SJSA1 (cell line): Measurements from ENCODE around the gene POC5. TPM values are rescaled to one million over a fixed set of nuclear protein-coding genes. Genes with fewer than 3 reads are reported as not detected.
"Not testable (repeated sequence)": the region's sequence is repeated elsewhere in the genome, so short reads cannot be mapped to it uniquely, and the experiment has no call there.

ENCODE experiments used
- DNase-seq, 2 experiments: peaks; one replicate each; pipeline ENCODE4 v3.0.0-alpha.2; 2015 to 2020; ENCODE audit warnings: low spot score in 2 of 2, low read depth in 1 of 2
- H3K27ac ChIP-seq: fragments of 250-450 bp; sonication (Bioruptor Pico); 2 replicates; pipeline ENCODE4 v1.5.1; 2020; ENCODE audit warnings: mild to moderate bottlenecking, moderate library complexity
- H3K27me3 ChIP-seq: fragments of 250-450 bp; sonication (Bioruptor Pico); replicated peaks from 2 replicates; pipeline ENCODE4 v1.5.1; 2020; ENCODE audit warnings: mild to moderate bottlenecking, moderate library complexity
- H3K36me3 ChIP-seq: fragments of 250-450 bp; sonication (Bioruptor Pico); 2 replicates; pipeline ENCODE4 v1.5.1; 2020; ENCODE audit warnings: mild to moderate bottlenecking
- H3K4me1 ChIP-seq: fragments of 250-450 bp; sonication (Bioruptor Pico); replicated peaks from 2 replicates; pipeline ENCODE4 v1.6.1; 2021; ENCODE audit warnings: mild to moderate bottlenecking
- H3K4me3 ChIP-seq: fragments of 250-450 bp; sonication (Bioruptor Pico); 2 replicates; pipeline ENCODE4 v1.5.1; 2020; ENCODE audit warnings: mild to moderate bottlenecking
- H3K9me3 ChIP-seq: fragments of 250-450 bp; sonication (Bioruptor Pico); replicated peaks from 2 replicates; pipeline ENCODE4 v1.5.1; 2020; ENCODE audit warnings: mild to moderate bottlenecking
- total RNA-seq: library from RNA; depleted of rRNA; stranded (reverse); fragments of >200 nt; shearing (Covaris generic); gene quantifications from 2 replicates; pipeline ENCODE4 v1.2.3, GENCODE V29; 2014; rRNA removed

POC5 gene, protein sequence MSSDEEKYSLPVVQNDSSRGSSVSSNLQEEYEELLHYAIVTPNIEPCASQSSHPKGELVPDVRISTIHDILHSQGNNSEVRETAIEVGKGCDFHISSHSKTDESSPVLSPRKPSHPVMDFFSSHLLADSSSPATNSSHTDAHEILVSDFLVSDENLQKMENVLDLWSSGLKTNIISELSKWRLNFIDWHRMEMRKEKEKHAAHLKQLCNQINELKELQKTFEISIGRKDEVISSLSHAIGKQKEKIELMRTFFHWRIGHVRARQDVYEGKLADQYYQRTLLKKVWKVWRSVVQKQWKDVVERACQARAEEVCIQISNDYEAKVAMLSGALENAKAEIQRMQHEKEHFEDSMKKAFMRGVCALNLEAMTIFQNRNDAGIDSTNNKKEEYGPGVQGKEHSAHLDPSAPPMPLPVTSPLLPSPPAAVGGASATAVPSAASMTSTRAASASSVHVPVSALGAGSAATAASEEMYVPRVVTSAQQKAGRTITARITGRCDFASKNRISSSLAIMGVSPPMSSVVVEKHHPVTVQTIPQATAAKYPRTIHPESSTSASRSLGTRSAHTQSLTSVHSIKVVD
- 27.9 and 29.6 TPM in 2 replicates for total RNA-seq

DNA sequence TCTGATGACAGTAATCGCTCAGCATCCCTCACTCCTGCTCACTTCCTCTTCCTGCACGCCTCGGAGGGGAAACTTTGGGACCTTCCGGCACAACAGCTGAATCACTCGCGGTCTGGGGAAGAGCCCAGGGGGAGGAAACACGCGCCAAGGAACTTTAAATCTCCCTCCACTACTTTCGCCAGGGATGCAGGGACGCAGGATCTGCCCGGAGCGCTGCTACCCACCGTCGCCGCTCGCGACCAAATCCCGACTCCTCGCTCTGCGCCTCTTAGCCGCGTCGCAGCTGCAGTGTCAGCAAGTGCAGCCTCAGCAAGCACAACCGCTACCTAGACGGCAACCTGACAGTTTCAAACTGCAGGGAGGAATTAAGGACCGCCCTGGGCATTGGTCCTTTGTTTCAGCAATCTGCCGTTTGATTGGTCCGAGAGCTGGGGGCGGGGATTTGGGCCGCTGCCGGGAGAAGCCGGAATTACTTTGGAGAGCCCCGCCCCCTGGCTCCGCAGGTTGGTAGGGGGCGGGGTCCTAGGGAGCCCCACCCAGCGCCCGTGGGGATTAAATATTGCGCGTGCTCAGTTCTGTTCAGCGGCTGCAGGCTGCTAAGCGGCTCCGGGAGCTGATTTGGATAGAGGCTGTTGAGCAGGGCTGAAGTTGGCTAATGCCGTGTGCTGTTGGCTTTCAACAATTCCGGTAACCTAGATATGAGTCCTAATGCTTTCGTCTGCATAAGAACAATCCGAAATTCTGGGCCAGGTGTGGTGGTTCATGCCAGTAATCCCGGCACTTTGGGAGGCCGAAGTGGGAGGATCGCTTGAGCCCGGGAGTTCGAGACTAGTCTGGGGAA is at the start of gene POC5:
Gene POC5, minus strand, starts transcription at position 356 of the 841 bp plus-strand sequence. CDS start 4,500 bp downstream, outside the sequence.
- peak within 1 kb of the TSS; percentile 74 for H3K27ac ChIP-seq
- H3K9me3 ChIP-seq, result no peaks in the 10 kb centered on the region
- H3K27me3 ChIP-seq, result no peaks in the 10 kb centered on the region
- peak within 1 kb of the TSS; percentile 69 for H3K4me3 ChIP-seq
- H3K36me3 ChIP-seq, result peaks cover 8% of the 10 kb centered on the region
- H3K4me1 ChIP-seq, result peaks cover 5% of the 10 kb centered on the region; the same call in 1 of the 2 replicates
- peak; percentile 97 to 99 for DNase-seq

DNA sequence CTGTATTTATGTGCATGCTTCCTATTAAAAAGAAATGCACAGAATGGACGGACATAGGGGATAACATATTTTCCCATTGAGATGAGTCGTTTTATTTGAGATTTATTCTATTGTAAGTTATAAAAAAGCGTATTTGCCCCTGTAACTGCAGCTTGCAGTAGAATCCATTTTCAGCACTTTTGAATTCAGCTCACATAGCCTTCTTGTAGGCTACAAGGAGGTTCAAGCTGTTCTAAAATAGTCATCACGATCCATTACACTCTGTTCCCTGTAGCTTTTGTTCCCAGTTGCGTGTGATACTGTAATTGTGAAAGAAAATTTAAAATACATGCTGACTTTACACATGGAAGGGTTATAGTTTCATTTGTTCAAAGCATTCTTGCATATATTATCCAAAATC is 40.9 kb upstream of the POC5 start:
- H3K27me3 ChIP-seq, result peaks cover 12% of the 10 kb centered on the region; the same call in 1 of the 2 replicates
- H3K36me3 ChIP-seq, result no peaks in the 10 kb centered on the region
- H3K27ac ChIP-seq, result no peak overlapping the region
- no peaks in the 10 kb centered on the region for H3K9me3 ChIP-seq
- no peak overlapping the region for H3K4me3 ChIP-seq
- H3K4me1 ChIP-seq, result no peaks in the 10 kb centered on the region
- no peak for DNase-seq

DNA sequence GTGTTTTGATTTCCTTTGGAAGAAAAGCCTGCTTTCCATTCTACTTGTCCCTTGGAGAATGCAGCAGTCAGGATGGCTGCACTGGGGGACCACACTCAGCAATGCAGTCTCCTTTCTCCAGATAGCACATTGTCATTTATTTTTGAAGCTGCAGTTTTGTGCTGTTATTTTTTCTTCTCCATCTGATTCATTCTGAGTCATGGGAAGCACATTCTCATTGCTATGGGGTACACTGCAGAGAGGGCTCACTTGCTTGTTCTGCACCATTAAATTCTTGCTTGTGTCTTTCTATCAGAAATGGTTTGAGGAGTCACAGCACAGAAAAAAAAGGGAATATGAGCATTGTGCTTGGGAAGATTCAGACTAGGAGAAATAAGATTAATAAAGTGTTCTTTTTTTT is 39.7 kb upstream of the POC5 start:
- H3K9me3 ChIP-seq, result no peaks in the 10 kb centered on the region
- peaks cover 21% of the 10 kb centered on the region; the same call in 1 of the 2 replicates for H3K27me3 ChIP-seq
- DNase-seq, result peak in 1 of 2 experiments; percentile 5
- H3K4me3 ChIP-seq, result no peak overlapping the region
- H3K27ac ChIP-seq, result no peak overlapping the region
- no peaks in the 10 kb centered on the region for H3K4me1 ChIP-seq
- H3K36me3 ChIP-seq, result no peaks in the 10 kb centered on the region

DNA sequence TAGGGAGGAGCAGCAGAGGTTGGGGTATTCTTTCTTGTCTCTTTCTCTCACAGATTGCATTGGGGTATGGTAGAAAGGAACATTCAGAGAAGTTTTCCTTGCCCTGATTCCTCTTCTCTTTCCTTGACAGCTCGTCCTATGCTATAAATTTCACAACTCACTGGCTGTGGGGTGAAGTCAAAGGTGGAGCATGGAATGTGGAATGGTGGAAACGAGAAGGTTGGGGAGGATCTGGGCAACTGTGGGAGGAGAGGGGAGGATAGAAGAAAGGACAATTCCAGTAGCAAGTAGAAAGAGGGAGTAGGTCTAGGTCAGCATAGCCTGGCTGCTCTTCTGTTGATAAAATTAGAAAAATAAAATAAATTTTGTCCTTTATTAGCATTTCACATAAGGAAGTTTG is 39.0 kb upstream of the POC5 start:
- H3K36me3 ChIP-seq, result no peaks in the 10 kb centered on the region
- H3K27me3 ChIP-seq, result peaks cover 22% of the 10 kb centered on the region; the same call in 1 of the 2 replicates
- no peak overlapping the region for H3K27ac ChIP-seq
- no peak overlapping the region for H3K4me3 ChIP-seq
- no peaks in the 10 kb centered on the region for H3K4me1 ChIP-seq
- DNase-seq, result no peak
- H3K9me3 ChIP-seq, result no peaks in the 10 kb centered on the region

DNA sequence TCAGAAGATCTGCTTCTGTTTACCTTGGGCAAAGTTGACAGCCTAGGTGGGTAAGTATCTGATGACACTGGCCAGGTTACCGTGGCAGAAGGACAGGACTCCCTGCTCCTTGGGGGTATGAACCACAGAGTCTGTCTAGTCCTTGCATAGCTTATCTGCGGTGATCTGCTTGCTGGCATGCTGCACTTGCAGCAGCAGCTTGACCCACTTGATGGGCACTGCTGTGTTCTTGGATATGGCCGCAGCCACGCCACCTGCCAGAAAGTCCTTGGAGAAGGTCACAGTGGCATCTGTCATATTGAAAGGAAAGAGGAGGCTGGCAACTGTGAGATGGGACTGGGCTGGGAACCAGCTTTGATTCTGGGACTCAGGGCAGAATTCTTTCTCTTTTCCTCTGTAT is 35.9 kb upstream of the POC5 start:
- peaks cover 28% of the 10 kb centered on the region for H3K27me3 ChIP-seq
- no peaks in the 10 kb centered on the region for H3K36me3 ChIP-seq
- no peak overlapping the region for H3K27ac ChIP-seq

DNA sequence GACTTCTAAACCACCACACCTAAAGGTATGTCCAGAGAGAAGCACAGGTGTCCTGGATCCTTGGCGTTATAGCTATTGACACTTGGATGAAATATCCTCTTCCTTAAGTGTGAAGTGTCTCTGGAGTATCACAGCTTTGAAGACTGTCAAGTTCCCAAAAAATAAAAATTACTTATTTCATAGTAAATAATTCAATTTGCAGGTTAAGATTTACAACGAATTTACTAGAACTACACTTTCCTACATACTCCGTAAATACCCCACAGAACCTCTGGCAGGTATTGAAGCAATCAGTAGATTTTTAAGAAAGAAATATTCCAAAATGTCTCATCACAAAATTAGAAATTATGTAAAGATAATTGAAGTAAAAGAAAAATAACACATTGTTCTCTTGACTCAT is 27.1 kb upstream of the POC5 start:
- no peaks in the 10 kb centered on the region for H3K9me3 ChIP-seq
- no peak overlapping the region for H3K4me3 ChIP-seq
- H3K36me3 ChIP-seq, result no peaks in the 10 kb centered on the region
- no peaks in the 10 kb centered on the region for H3K4me1 ChIP-seq
- H3K27me3 ChIP-seq, result peaks cover 26% of the 10 kb centered on the region
- no peak for DNase-seq
- H3K27ac ChIP-seq, result no peak overlapping the region

More for the DNA sequence above, 35.9 kb upstream of the POC5 start:
- H3K4me3 ChIP-seq, result no peak overlapping the region
- no peak for DNase-seq
- no peaks in the 10 kb centered on the region for H3K4me1 ChIP-seq
- H3K9me3 ChIP-seq, result no peaks in the 10 kb centered on the region

DNA sequence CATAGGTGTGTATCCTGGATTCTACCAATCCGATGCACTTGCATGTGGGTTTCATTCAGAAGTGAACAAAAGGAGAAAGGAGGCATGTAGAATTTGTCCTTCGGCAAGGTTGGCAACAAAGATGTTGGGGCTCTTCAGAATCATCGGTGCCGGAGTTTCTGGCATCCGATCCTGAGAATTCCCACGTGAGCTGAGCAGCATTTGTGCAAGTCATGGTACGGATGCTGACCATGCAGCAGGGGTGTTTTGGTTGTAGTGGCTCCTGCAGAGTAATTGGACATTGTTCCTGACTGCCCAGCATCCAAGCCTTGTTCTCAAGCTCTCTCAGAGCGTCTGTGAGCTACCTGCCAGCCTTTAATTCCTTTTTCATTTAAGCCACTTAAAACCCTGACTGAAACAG is 19.0 kb upstream of the POC5 start:
- H3K4me3 ChIP-seq, result no peak overlapping the region
- H3K27ac ChIP-seq, result no peak overlapping the region
- H3K27me3 ChIP-seq, result peaks cover 16% of the 10 kb centered on the region
- H3K9me3 ChIP-seq, result peaks cover 2% of the 10 kb centered on the region; the same call in 1 of the 2 replicates
- no peak for DNase-seq
- H3K36me3 ChIP-seq, result no peaks in the 10 kb centered on the region
- H3K4me1 ChIP-seq, result no peaks in the 10 kb centered on the region

DNA sequence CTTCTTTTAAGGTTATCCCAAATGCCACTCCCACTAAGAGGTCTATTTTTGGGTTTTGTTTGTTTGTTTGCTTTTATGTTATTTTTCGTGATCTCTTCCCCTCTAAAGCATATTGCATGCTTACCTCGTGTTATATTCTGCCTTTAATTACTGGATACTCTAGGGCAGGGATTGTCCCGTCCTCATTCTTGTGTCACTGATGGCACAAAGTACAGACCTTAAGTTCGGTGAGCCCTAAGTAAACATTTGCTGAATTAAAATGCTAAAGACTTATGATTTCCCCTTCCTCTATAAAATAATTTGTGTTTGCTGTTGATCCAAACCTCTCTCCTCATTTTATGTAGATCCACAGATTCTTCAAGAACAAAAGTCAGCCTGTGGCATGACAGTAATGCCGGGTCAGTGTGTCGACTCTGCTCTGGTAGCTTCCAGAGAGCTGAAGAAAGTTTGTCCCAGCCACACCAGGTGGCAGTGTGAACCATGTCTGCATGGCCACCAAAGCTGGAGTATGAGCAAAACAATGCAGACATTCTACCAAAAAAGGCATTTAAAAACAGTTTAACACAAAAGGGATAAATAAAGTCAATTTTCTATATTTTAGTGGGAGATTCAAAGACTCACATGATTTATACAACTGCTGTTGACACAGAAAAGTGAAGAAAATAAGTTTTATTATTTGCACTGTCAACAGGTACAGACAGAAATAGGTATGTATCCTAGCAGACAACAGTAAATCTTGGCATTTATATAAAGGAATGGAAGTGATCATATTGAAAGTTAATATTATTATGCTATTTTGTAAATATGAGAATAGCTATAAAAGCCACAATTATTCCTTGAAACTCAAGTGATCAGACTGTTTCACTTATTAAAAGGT is 17.9 kb upstream of the POC5 start:
- H3K27ac ChIP-seq, result no peak overlapping the region
- no peak overlapping the region for H3K4me3 ChIP-seq
- no peak for DNase-seq
- peaks cover 16% of the 10 kb centered on the region for H3K27me3 ChIP-seq
- H3K36me3 ChIP-seq, result no peaks in the 10 kb centered on the region
- H3K9me3 ChIP-seq, result peaks cover 2% of the 10 kb centered on the region; the same call in 1 of the 2 replicates
- H3K4me1 ChIP-seq, result no peaks in the 10 kb centered on the region

DNA sequence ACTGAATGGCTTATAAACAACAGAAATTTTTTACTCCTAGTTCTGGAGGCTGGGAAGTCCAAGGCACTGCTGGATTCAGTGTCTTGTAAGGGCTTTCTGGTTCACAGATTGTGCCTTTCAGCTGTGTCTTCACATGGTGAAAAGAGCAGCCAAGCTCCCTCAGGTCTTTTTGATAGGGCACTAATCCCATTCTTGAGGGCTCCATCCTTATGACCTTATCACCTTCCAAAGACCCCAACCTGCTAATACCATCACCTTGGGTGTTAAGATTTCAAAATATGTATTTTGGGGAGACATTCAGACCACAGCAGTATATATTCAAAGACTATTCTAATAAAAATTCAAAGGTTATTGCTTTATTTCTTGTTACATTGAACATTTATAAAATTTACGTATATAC is 16.5 kb upstream of the POC5 start:
- no peaks in the 10 kb centered on the region for H3K36me3 ChIP-seq
- no peak for DNase-seq
- H3K4me3 ChIP-seq, result no peak overlapping the region
- no peaks in the 10 kb centered on the region for H3K4me1 ChIP-seq
- H3K27ac ChIP-seq, result no peak overlapping the region
- peaks cover 2% of the 10 kb centered on the region; the same call in 1 of the 2 replicates for H3K9me3 ChIP-seq
- H3K27me3 ChIP-seq, result peaks cover 16% of the 10 kb centered on the region

DNA sequence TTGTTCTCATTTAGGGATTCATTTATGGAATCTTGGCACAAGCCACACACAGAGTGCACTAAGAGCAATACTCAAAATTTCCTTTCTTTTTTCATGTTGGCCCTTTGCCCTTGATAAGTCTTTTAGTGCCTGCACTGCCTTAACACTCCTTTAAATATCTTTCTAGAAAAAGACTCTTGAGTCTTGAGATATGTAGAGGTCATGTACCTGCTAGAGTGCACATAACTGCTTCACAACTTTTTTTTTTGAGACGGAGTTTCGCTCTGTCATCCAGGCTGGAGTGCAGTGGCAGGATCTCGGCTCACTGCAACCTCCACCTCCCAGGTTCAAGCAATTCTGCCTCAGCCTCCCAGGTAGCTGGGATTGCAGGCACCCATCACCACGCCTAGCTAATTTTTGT is 14.3 kb upstream of the POC5 start:
- H3K27ac ChIP-seq, H3K36me3 ChIP-seq, H3K27me3 ChIP-seq, H3K9me3 ChIP-seq, DNase-seq, H3K4me3 ChIP-seq, H3K4me1 ChIP-seq: not testable (repeated sequence)

DNA sequence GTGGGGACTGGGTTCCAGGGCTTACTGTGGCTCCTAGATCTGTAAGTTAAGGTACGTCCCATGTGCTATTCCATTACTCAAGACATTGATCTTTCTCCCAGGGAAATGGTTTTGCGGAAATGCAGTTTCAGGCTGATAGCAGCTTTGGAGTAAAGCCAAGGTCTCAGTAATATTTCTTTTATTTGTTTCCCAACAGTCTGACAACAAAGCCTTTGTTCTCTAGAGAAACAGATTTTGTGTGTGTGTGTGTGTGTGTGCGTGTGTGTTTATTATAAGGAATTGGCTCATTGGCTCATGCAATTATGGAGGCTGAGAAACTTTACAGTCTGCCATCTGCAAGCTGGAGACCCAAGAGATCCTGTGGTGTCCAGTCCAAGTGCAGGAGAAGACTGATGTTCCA is 12.1 kb upstream of the POC5 start:
- Histone ChIP-seq H3K9me3 (peaks cover 2% of the 10 kb centered on the region; the same call in 1 of the 2 replicates), H3K27ac (no peak overlapping the region), H3K36me3 (no peaks in the 10 kb centered on the region), H3K4me1 (no peaks in the 10 kb centered on the region), H3K27me3 (0 out of 2 replicates have a peak, but pooled peaks cover 5% of the 10 kb centered on the region), H3K4me3 (no peak overlapping the region)
- no peak for DNase-seq

DNA sequence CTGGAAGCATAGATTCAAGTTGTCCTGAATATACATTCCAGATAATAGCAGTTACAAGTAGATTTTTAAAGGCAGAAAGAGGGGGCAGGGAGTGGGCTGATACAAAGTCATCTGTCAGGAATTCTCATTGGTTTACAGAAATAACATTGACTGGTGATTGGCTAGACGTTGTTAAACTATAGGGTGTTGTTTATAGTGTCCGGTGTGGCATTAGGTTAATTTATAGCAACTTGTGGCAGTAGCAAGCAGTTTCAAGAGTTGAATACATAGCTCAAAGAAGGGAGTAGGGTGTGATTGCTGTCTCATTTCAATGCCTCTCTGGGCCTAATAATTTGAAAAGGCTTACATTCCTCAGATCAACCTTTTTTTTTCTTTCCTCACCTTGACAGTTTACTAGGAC is 10.7 kb upstream of the POC5 start:
- H3K4me3 ChIP-seq, result no peak overlapping the region
- no peaks in the 10 kb centered on the region for H3K4me1 ChIP-seq
- no peak overlapping the region for H3K27ac ChIP-seq
- H3K27me3 ChIP-seq, result no peaks in the 10 kb centered on the region
- no peaks in the 10 kb centered on the region for H3K36me3 ChIP-seq
- DNase-seq, result no peak
- H3K9me3 ChIP-seq, result no peaks in the 10 kb centered on the region

DNA sequence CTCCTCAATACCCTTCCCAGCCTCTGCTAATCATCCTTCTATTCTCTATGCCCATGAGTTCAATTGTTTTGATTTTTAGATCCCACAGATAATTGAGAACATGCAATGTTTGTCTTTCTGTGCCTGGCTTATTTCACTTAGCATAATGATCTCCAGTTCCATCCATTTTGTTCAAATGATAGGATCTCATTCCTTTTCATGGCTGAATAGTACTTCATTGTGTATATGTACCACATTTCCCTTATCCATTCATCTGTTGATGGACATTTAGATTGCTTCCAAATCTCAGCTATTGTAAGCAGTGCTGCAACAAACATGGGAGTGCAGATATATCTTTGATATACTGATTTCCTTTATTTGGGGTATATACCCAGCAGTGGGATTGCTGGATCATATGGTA is 9.0 kb upstream of the POC5 start:
- H3K27ac ChIP-seq, H3K9me3 ChIP-seq, H3K4me1 ChIP-seq, H3K4me3 ChIP-seq, H3K27me3 ChIP-seq, H3K36me3 ChIP-seq, DNase-seq: not testable (repeated sequence)
